HG02981 (cell line): Measurements from ENCODE around the gene RSPRY1.
"Not testable (repeated sequence)": the region's sequence is repeated elsewhere in the genome, so short reads cannot be mapped to it uniquely, and the experiment has no call there.

Experiments used
- ATAC-seq: cut with Tn5 transposase; IDR thresholded peaks from one replicate; pipeline ENCODE4 v1.9.1; 2021; ENCODE audit warnings: mild to moderate bottlenecking, moderate library complexity; ENCODE audit not compliant: unreplicated experiment

RSPRY1 gene

DNA sequence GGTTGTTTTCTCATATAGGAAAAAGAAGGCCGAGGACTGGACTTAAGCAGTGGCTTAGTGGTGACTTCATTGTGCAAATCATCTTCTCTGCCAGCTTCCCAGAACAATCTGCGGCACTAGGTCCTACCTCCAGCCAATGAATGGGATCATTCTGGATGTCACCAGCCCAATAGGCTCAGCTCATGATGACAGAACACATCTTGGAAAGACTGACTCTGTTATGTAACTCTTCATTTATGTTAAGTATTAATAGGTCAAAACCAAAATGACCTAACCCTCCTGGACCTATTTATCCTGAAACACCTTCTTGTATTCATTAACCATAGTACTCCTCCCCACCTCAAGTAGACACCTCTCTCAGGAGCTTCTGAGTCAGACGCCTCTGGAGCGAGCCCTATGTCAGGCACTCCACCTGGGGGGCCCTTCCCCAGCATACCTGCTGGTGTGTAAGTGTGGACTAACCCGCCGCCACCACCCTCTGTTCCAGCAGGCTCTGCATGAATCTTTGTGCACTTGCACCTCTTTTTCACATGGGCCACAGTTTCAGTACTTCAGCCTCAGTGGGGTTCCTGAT is 66.1 kb downstream of the RSPRY1 start:
- ATAC-seq, result no peak

DNA sequence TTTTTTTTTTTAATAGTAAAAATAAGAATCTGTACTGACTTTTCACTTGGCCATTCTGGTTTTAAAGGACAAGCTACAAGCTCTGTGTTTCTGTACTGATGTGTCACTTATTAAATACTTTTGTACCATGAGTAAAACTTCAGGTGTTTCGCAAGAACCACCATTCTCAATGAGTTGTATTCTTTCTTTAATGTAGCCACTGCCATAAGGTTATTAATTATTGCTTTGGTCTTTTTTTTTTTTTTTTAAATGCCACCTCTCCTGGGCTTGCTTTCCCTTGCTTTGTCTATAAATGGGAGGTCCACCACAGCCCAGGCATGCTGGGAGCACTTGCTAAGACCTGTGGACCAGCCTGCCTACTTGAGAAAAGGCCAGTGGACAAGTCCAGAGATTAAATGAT is 67.3 kb downstream of the RSPRY1 start:
- no peak for ATAC-seq

DNA sequence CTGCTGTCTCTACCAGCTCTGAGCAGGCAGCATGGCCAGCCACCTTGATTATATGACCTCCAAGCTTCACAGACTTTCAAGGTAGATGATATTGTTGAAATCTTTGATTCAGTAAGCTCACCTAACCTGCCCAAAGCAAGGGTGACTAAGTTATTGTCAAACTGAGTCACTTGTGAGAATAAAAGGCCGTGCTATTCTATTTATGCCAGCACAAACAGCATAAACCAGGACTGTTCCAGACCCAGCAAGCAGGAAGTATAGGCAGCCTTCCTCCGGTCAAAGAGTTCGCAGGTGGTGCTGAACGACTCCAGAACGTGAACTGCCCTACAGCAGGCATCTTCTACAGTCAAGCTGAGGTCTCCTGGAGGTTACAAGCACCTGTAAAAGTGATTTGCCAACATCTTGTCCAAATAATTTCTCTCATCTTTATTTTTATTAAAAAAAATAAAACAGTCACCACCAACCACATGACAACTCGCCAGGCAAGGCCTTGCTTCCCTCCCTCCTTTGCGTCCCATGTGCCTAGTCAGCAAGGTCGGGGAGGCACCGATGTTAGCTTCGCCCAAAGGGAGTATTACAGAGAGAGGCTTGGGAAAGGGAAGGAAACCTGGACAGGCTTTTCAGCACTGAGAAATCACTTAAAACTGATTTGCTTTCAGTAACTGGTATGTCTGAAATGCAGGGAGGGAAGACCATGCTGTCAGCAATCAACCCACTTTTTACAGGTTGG is 69.7 kb downstream of the RSPRY1 start:
- ATAC-seq, result no peak

DNA sequence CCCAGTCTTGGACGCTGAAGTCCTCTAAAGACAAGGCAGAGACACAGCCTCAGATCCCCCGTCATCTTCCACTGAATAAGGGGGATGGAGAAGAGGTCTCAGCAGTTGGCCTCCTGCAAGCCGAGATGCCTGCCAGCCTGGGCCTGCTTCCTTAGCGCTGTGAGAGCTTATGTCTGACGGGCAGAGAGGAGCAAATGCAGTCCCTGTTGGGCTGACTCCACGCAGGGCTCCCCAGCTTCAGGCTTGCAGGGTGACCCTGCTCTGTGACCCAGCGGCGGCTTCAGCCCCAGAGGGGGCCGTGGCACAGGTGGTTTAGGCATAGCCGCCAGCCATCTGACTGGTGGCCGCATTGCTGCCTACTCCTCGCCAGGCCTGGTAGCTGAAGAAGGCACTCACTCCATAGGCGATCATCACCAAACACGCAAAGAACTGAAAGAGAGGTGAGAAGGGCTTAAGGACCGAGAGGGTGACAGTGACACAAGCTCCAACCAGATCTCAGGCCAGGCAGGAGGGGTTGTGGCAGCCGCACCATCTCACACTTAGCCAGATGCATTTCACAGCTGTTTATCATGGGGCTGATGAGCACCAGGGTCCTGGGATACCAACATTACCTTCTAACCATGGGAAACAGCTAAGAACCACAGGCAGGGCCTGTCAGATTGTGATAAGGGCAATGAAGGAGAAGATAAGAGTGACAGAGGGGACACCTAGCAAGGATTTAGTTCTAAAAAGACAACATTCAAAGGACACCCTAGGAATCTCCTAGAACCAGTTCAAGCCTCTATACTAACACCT is 70.7 kb downstream of the RSPRY1 start:
- no peak for ATAC-seq

DNA sequence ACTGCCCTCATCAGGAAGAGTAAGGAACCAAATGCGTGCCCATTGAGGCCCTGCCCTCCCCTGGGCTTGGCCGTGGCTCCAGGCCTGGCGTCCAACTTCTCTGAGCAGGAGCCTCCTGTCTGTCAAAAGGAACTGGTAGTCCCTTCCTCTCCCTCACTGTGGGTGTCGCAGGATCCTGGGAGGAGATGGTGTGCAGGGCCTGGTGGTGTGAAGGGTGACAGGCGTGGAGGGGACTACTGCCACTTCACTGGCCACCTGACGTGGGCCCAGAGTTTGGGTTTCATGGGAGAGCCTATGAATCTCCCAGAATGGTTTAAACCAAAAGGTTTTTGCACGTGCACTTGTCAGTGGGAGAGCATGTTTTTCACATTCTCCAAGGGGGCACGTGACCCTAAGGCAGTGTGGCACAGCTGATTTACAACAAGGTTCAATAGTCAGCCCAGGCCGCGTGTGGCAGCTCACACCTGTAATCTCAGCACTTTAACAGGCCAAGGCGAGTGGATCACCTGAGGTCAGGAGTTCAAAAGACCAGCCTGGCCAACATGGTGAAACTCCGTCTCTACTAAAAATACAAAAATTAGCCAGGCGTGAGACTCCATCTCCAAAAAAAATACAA is 71.4 kb downstream of the RSPRY1 start:
- no peak for ATAC-seq

DNA sequence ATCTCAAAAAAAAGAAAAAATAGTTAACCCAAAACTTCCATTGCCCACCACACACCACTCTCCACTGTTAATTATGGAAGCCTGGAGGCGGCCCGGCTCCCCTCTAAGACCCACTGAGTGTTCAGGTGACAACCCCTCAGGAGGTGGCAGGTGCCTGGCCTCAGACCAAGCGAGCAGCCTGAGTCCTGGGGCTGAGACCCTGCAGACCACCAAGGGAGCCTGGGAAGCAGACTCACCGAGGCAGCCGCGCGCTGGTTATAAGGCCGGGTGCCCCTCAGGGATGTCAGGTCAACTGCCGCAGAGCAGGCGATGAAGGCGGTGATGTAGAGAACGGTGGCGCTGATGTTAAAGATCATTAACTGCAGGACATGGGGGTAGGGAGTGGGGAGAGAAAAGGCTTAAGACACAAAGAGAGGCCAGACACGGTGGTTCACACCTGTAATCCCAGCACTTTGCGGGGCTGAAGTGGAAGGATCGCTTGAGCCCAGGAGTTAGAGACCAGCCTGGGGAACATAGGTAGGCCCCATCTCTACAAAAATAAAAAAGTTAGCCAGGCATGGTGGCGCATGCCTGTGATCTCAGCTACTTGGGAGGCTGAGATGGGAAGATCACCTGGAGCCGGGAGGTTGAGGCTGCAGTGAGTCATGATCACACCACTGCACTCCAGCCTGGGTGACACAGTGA is 72.2 kb downstream of the RSPRY1 start:
- no peak for ATAC-seq

DNA sequence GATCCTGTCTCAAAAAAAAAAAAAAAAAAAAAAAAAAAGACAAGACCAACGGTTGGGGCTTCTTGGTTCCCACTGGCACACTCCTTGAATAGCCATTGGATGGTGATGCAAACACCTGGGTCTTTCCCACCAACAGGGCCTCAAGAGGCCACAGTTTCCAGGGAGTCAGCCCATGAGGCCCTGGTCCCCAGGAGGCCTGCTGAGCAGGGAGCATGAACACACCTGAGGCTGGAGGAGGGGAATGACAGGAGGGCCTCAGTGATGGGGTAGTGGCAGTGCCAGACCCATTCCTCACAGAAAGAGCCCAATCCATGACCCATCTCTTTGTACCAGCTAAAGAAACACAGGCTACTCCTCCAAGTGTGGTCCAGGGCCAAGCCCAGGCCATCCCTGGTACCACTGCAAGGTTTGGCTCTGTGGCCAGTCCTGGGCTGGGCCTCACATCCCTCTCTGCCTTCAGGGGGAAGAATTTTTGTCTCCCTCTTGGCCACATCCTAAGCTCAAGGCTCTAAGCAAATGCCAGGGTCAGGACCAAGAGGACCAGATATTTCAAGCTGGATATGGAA is 72.9 kb downstream of the RSPRY1 start:
- no peak for ATAC-seq

DNA sequence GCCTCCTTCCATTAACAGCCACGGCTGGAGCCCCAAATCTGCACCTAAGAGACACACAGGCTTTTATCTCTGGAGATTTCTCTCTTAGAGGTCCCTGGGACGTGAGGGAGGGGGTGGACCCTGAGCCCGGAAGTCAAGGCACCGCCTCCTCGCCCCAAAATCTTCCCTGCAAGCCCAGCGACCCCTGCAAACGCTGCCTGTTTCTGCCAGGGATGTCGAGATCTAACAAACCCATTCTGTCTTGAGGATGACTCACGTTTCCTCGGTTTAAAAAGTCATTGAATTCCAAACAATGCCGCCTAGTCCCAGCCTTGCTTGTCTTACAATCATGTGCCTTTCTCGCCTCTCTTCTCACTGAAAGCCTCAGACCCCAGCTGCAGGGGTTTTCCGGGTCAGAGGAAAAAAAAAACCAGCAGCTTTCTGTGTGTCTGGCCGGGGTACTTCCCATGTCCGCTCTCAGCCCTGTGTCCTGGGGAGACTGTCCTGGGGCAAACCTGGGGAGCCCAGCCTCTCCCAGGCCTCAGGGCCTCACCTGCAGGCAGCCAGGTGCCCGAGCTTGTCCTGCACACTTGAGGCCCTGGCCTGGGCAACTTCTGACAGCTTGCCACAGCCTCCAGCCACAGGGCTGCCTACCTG is 74.3 kb downstream of the RSPRY1 start:
- no peak for ATAC-seq

DNA sequence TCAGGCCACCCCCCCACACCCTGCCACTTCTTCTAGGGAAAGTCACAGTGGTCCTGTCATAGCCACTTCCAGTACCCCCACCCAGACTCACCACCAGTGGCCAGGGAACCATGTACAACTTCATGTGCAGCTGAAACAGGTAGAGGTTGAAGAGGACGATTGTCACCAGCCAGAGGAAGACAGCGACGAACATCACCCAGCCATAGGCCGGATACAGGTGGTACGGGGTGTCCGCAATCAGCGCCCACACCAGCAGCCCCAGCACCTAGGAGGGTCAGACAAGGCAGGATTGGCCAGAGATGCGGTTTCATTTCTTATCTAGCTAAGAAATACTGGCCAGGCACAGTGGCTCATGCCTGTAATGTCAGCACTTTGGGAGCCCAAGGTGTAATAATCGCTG is 75.7 kb downstream of the RSPRY1 start:
- ATAC-seq, result no peak

DNA sequence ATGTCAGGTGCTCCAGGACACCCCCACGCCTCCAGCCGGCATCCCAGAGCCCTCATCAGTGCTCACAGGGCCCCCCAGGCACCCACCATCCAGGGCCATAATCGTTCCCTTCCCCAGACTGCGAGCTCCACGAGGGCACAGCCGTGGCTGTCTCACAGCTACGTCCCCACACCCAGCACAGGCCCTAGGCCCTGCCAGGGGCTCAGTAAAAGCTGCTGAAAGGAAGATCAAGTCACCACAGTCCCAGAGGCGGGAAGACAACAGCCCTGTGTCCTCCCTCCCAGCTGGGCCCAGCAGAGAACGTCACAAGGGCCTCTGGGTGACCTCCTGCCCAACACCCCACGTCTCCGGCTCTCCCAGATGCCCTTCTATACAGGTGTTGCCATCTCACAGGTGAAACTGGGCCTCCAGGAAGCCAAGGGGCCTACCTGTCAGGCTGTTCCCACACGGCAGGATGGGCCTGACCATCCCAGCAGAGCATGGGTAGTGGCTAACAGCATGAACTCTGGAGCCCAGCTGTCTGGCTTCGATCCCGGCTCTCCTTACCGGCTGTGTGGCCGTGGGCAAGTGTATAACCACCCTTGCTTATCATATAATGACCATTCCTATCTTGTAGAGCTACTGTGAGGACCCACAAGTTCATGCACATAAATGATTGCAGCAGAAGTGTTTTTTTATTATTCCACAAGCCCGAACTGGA is 76.9 kb downstream of the RSPRY1 start:
- no peak for ATAC-seq

DNA sequence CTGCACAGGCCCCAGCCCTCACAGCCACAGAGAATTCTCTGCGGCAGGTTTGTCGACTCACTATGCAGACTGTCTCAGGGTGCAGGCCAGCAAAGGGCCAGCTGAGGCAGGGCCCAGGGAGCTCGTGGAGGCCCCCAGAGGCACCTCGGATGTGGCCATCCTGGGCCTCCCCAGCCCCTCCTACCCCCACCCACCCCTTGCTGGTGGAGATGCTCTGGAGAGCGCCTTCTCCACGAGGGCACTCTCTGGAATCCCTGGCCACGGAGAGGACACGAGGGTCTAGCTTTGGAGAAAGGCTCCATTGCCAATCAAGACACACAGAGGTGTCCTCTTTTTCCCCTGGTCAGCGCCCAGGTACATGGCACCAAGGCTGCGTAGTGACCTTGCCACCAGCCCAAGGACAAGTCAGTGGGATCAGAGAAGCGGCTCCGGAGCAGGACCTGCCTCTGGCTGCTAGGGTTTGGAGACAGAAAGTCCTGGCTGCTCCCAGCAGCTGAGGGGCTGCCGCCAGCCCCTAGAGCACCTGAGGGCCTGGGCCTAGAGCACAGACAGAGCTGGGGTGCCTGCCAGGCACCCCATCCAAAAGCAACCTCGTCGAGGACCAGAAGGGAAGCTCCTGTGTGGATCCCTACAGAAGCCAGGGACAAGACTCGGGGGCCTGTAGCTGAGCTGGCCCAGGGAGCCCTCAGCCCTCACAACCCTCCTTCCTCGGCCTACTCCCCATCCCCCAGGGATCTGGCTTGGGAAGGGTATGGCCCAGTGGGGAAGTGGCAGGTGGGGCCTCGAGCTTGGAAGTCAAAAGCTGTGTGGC is 77.6 kb downstream of the RSPRY1 start:
- ATAC-seq, result no peak

DNA sequence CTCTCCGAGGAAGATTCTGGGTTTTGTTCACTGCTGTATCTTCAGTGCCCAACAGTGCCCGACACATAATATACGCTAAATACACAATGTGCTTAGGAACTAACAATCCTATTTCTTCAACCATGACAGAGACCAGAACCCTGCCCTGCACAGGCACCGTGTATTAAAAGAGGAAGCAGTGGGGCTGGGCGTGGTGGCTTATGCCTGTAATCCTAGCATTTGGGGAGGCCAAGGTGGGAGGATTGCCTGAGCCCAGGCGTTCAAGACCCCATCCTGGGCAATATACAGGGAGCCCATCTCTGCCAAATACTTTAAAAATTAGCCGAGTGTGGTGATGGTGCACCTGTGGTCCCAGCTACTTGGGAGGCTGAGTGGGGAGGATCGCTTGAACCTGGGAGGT is 78.3 kb downstream of the RSPRY1 start:
- no peak for ATAC-seq

DNA sequence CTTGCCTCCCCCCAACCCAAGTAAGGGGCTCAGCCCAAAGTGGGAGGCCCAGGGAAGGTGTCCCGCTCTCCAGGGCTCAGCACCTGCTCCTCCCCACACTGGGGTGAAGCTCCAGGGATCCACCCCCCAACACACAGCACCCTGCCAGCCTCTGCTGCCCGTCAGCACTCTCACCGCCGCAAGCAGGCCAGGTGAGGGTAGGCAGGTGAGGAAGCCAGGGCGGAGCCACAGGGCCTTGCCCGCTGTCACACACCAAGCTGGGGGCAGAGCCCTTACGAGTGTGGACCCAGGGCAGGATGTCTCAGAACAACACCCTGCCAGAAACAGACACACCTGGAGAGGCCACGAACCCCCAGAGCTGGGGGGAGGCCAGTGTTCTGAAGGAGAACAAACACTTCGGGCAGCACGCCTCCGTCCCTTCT is 78.8 kb downstream of the RSPRY1 start:
- ATAC-seq, result no peak

DNA sequence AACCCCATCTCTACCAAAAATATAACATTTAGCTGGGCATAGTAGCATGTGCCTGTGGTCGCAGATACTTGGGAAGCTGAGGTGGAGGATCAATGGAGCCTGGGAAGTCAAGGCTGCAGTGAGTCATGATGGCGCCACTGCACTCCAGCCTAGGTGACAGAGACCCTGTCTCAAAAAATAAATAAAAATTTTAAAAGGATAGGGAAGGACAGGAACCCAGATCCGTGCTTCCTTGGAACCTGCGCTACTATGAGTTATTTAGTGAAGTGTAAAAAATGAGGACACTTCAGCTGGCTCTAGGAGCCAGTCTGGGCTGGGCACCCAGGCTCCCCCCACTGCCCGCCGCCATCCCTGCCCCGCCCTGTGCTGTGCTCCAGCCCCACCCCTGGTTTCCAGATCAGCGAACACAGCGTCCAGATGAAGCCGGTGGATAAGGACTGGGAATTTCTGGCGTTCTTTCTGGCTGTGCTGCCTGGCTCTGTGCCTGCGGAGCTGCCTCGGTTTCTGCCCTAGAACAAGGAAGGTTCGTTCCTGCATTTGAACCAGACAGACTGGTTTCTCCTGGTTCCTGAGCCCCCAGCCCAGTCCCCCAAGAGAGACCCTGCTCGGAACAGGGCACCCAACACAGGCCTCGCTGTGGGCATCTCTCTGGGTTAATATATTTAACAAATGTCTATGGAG is 79.9 kb downstream of the RSPRY1 start:
- no peak for ATAC-seq

DNA sequence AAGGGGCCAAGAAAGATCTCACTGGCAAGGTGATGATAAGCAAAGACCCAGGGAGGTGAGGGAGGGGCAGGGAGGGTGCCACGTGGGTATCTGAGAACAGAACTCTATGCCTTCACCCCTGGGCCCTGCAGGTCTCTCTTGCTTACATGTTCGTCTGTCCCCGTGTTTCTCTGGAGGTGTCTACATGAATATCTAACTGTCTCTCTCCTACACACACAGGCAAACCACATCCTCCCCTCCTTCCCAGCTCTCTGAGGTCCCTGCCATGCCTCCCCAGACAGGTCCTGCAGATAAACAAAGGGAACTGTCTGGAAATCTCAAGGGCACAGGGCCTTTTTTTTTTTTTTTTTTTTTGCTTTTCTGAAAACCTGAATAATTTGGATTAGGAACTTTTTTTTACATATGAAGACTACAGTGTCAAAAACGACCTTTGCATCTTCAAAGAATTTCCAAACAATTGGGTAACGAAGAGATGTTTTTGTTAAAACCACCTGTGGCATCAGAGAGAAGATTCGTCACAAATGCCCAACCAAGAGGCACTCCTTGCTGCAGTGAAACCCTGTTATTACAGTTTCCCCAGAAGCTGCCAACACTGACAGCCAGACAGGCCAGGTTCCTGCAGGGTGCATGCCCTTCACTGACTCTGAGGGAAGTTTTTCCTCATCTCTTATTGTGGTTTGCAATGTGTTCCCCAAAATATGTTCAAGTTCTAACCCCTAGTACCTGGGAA is 80.6 kb downstream of the RSPRY1 start:
- no peak for ATAC-seq

DNA sequence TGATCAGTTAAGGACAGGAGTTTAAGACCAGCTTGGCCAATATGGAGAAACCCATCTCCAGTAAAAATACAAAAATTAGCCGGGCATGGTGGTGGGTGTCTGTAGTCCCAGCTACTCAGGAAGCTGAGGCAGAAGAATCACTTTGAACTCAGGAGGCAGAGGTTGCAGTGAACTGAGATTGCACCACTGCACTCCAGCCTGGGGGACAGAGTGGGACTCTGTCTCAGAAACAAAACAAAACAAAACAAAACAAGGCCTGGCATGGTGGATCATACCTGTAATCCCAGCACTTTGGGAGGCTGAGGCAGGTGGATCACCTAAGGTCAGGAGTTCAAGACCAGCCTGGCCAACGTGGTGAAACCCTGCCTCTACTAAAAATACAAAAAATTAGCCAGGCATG is 81.2 kb downstream of the RSPRY1 start:
- not testable (repeated sequence) for ATAC-seq
